Stimulated activated memory B cell treated with anti-CD40 and anti-IgM and Interleukin-4, amounts not matched to agents 10 μg/mL and 1 μg/mL and 100 μg/mL, for 72 hours (primary cell): ENCODE results near the gene JARID2.

Experiments used
- ATAC-seq: fragments of 150-1000 bp; cut with Tn5 transposase; 2 replicates; pipeline ENCODE4 v1.10.0; 2021
- H3K27ac Mint-ChIP-seq: one replicate; pipeline ENCODE4 v1.8.0; 2022; ENCODE audit warnings: mild to moderate bottlenecking, mixed read lengths
- H3K27me3 Mint-ChIP-seq: one replicate; pipeline ENCODE4 v1.8.0; 2022; ENCODE audit warnings: mixed read lengths
- H3K36me3 Mint-ChIP-seq: one replicate; pipeline ENCODE4 v1.8.0; 2022; ENCODE audit warnings: mixed read lengths
- H3K4me1 Mint-ChIP-seq: one replicate; pipeline ENCODE4 v1.8.0; 2022; ENCODE audit warnings: mixed read lengths
- H3K4me3 Mint-ChIP-seq: one replicate; pipeline ENCODE4 v1.8.0; 2022; ENCODE audit warnings: mild to moderate bottlenecking, moderate library complexity, mixed read lengths
- H3K9me3 Mint-ChIP-seq: one replicate; pipeline ENCODE4 v1.8.0; 2022; ENCODE audit warnings: mixed read lengths

Gene JARID2

GRCh38 chr6:15504040-15504495 lies 258.2 kb downstream of the JARID2 start:
- H3K36me3 Mint-ChIP-seq, result peaks cover 82% of the 10 kb centered on the region
- H3K4me3 Mint-ChIP-seq, result no peak overlapping the region
- H3K27me3 Mint-ChIP-seq, result no peaks in the 10 kb centered on the region
- ATAC-seq, result no peak
- H3K27ac Mint-ChIP-seq, result no peak overlapping the region
- no peaks in the 10 kb centered on the region for H3K9me3 Mint-ChIP-seq
- H3K4me1 Mint-ChIP-seq, result peaks cover 6% of the 10 kb centered on the region

GRCh38 chr6:15504581-15505350 lies 258.9 kb downstream of the JARID2 start:
- Mint-ChIP-seq H3K9me3 (no peaks in the 10 kb centered on the region), H3K27ac (no peak overlapping the region), H3K4me1 (peaks cover 6% of the 10 kb centered on the region), H3K4me3 (no peak overlapping the region), H3K36me3 (peaks cover 89% of the 10 kb centered on the region), H3K27me3 (no peaks in the 10 kb centered on the region)
- ATAC-seq, result no peak

- H3K36me3 Mint-ChIP-seq, result peaks cover 88% of the 10 kb centered on the region
- no peaks in the 10 kb centered on the region for H3K4me1 Mint-ChIP-seq
- H3K27ac Mint-ChIP-seq, result no peak overlapping the region
- no peak for ATAC-seq
- no peaks in the 10 kb centered on the region for H3K9me3 Mint-ChIP-seq
- H3K4me3 Mint-ChIP-seq, result no peak overlapping the region
- H3K27me3 Mint-ChIP-seq, result no peaks in the 10 kb centered on the region
Measured at GRCh38 chr6:15505463-15505918, 259.6 kb downstream of the JARID2 start.

GRCh38 chr6:15506066-15506465 lies 260.2 kb downstream of the JARID2 start:
- no peaks in the 10 kb centered on the region for H3K9me3 Mint-ChIP-seq
- H3K4me1 Mint-ChIP-seq, result no peaks in the 10 kb centered on the region
- H3K36me3 Mint-ChIP-seq, result peaks cover 88% of the 10 kb centered on the region
- no peak overlapping the region for H3K4me3 Mint-ChIP-seq
- H3K27ac Mint-ChIP-seq, result no peak overlapping the region
- ATAC-seq, result no peak
- no peaks in the 10 kb centered on the region for H3K27me3 Mint-ChIP-seq

GRCh38 chr6:15507221-15507620 lies 261.4 kb downstream of the JARID2 start:
- no peaks in the 10 kb centered on the region for H3K4me1 Mint-ChIP-seq
- no peak overlapping the region for H3K4me3 Mint-ChIP-seq
- no peaks in the 10 kb centered on the region for H3K27me3 Mint-ChIP-seq
- ATAC-seq, result no peak
- H3K27ac Mint-ChIP-seq, result no peak overlapping the region
- H3K36me3 Mint-ChIP-seq, result peaks cover 84% of the 10 kb centered on the region
- H3K9me3 Mint-ChIP-seq, result no peaks in the 10 kb centered on the region

- peaks cover 83% of the 10 kb centered on the region for H3K36me3 Mint-ChIP-seq
- no peak overlapping the region for H3K4me3 Mint-ChIP-seq
- no peaks in the 10 kb centered on the region for H3K9me3 Mint-ChIP-seq
- ATAC-seq, result no peak
- no peak overlapping the region for H3K27ac Mint-ChIP-seq
- no peaks in the 10 kb centered on the region for H3K4me1 Mint-ChIP-seq
- no peaks in the 10 kb centered on the region for H3K27me3 Mint-ChIP-seq
Measured at GRCh38 chr6:15507746-15508145, 261.9 kb downstream of the JARID2 start.

GRCh38 chr6:15508441-15508871 lies 262.6 kb downstream of the JARID2 start:
- H3K27me3 Mint-ChIP-seq, result no peaks in the 10 kb centered on the region
- peak overlapping the region; percentile 19 for H3K27ac Mint-ChIP-seq
- no peaks in the 10 kb centered on the region for H3K4me1 Mint-ChIP-seq
- ATAC-seq, result no peak
- no peak overlapping the region for H3K4me3 Mint-ChIP-seq
- H3K9me3 Mint-ChIP-seq, result no peaks in the 10 kb centered on the region
- peaks cover 86% of the 10 kb centered on the region for H3K36me3 Mint-ChIP-seq

- Mint-ChIP-seq H3K27me3 (no peaks in the 10 kb centered on the region), H3K4me1 (no peaks in the 10 kb centered on the region), H3K36me3 (peaks cover 87% of the 10 kb centered on the region), H3K9me3 (no peaks in the 10 kb centered on the region), H3K27ac (peak overlapping the region; percentile 19), H3K4me3 (no peak overlapping the region)
- ATAC-seq, result no peak
Measured at GRCh38 chr6:15508931-15509330, 263.1 kb downstream of the JARID2 start.

GRCh38 chr6:15509335-15509933 lies 263.6 kb downstream of the JARID2 start:
- H3K27ac Mint-ChIP-seq, result peak overlapping the region; percentile 19

GRCh38 chr6:15510121-15510520 lies 264.3 kb downstream of the JARID2 start:
- H3K4me3 Mint-ChIP-seq, result no peak overlapping the region
- H3K36me3 Mint-ChIP-seq, result peaks cover 87% of the 10 kb centered on the region
- no peaks in the 10 kb centered on the region for H3K27me3 Mint-ChIP-seq
- peaks cover 6% of the 10 kb centered on the region for H3K4me1 Mint-ChIP-seq
- H3K9me3 Mint-ChIP-seq, result no peaks in the 10 kb centered on the region
- no peak for ATAC-seq
- peak overlapping the region; percentile 30 for H3K27ac Mint-ChIP-seq

More at GRCh38 chr6:15509335-15509933, 263.6 kb downstream of the JARID2 start:
- H3K27me3 Mint-ChIP-seq, result no peaks in the 10 kb centered on the region
- H3K36me3 Mint-ChIP-seq, result peaks cover 87% of the 10 kb centered on the region
- H3K4me1 Mint-ChIP-seq, result no peaks in the 10 kb centered on the region
- no peak for ATAC-seq
- no peak overlapping the region for H3K4me3 Mint-ChIP-seq
- H3K9me3 Mint-ChIP-seq, result no peaks in the 10 kb centered on the region

GRCh38 chr6:15510536-15511247 lies 264.8 kb downstream of the JARID2 start:
- peaks cover 8% of the 10 kb centered on the region for H3K4me1 Mint-ChIP-seq
- ATAC-seq, result no peak
- no peaks in the 10 kb centered on the region for H3K27me3 Mint-ChIP-seq
- no peaks in the 10 kb centered on the region for H3K9me3 Mint-ChIP-seq
- peak overlapping the region; percentile 30 for H3K27ac Mint-ChIP-seq
- no peak overlapping the region for H3K4me3 Mint-ChIP-seq
- H3K36me3 Mint-ChIP-seq, result peaks cover 86% of the 10 kb centered on the region

- no peaks in the 10 kb centered on the region for H3K9me3 Mint-ChIP-seq
- ATAC-seq, result no peak
- no peaks in the 10 kb centered on the region for H3K27me3 Mint-ChIP-seq
- H3K4me1 Mint-ChIP-seq, result peaks cover 8% of the 10 kb centered on the region
- no peak overlapping the region for H3K4me3 Mint-ChIP-seq
- peaks cover 85% of the 10 kb centered on the region for H3K36me3 Mint-ChIP-seq
- H3K27ac Mint-ChIP-seq, result peak overlapping the region; percentile 30
Measured at GRCh38 chr6:15511248-15512125, 265.6 kb downstream of the JARID2 start.

GRCh38 chr6:15512126-15512525 lies 266.3 kb downstream of the JARID2 start:
- Mint-ChIP-seq H3K27ac (no peak overlapping the region), H3K4me1 (peaks cover 8% of the 10 kb centered on the region), H3K36me3 (peaks cover 85% of the 10 kb centered on the region), H3K27me3 (no peaks in the 10 kb centered on the region), H3K9me3 (no peaks in the 10 kb centered on the region), H3K4me3 (no peak overlapping the region)
- no peak for ATAC-seq

GRCh38 chr6:15512721-15513120 lies 266.9 kb downstream of the JARID2 start:
- peaks cover 8% of the 10 kb centered on the region for H3K4me1 Mint-ChIP-seq
- H3K27me3 Mint-ChIP-seq, result no peaks in the 10 kb centered on the region
- no peaks in the 10 kb centered on the region for H3K9me3 Mint-ChIP-seq
- no peak for ATAC-seq
- H3K4me3 Mint-ChIP-seq, result no peak overlapping the region
- peaks cover 84% of the 10 kb centered on the region for H3K36me3 Mint-ChIP-seq
- no peak overlapping the region for H3K27ac Mint-ChIP-seq
